Muscle layer of colon (tissue), 2 donors: Measurements from ENCODE around the gene LBP.
"Not testable (repeated sequence)": the region's sequence is repeated elsewhere in the genome, so short reads cannot be mapped to it uniquely, and the experiment has no call there.

ENCODE experiments used
- H3K27ac ChIP-seq: one replicate; pipeline ENCODE4 v1.7.0; 2013; ENCODE audit warnings: low read depth, mild to moderate bottlenecking, low read length, moderate library complexity
- H3K27me3 ChIP-seq, 2 donors: one replicate each; pipeline ENCODE4 v1.7.0; 2013; ENCODE audit warnings: low read length in 2 of 2, mild to moderate bottlenecking in 2 of 2; ENCODE audit not compliant: insufficient read depth in 2 of 2, control insufficient read depth in 1 of 2
- H3K36me3 ChIP-seq: one replicate; pipeline ENCODE4 v1.7.0; 2013; ENCODE audit warnings: mild to moderate bottlenecking, low read length; ENCODE audit not compliant: insufficient read depth
- H3K4me1 ChIP-seq: one replicate; pipeline ENCODE4 v1.7.0; 2013; ENCODE audit warnings: mild to moderate bottlenecking, low read length; ENCODE audit not compliant: insufficient read depth
- H3K4me3 ChIP-seq, 2 donors: one replicate each; pipeline ENCODE4 v1.7.0; 2013; ENCODE audit warnings: low read length in 2 of 2, low read depth in 1 of 2, mild to moderate bottlenecking in 1 of 2, moderate library complexity in 1 of 2
- H3K9ac ChIP-seq: one replicate; pipeline ENCODE4 v1.7.0; 2013; ENCODE audit warnings: low read length
- H3K9me3 ChIP-seq: one replicate; pipeline ENCODE4 v1.7.0; 2013; ENCODE audit warnings: mild to moderate bottlenecking, low read length
- donor health status: abdominal sarcoma.
- donor health status: Adenocarcinoma of cecum.

Gene LBP

GRCh38 chr20:38354227-38354626 lies 7.9 kb downstream of the LBP start:
- Histone ChIP-seq H3K9ac (no peak overlapping the region), H3K9me3 (no peaks in the 10 kb centered on the region), H3K4me3 (no peak overlapping the region), H3K36me3 (no peaks in the 10 kb centered on the region), H3K27me3 (no peaks in the 10 kb centered on the region), H3K27ac (no peak overlapping the region), H3K4me1 (no peaks in the 10 kb centered on the region)

GRCh38 chr20:38355161-38356012 lies 9.1 kb downstream of the LBP start:
- H3K4me3 ChIP-seq = no peak overlapping the region
- H3K27me3 ChIP-seq = no peaks in the 10 kb centered on the region
- H3K9me3 ChIP-seq = no peaks in the 10 kb centered on the region
- H3K36me3 ChIP-seq = no peaks in the 10 kb centered on the region
- no peak overlapping the region for H3K9ac ChIP-seq
- no peak overlapping the region for H3K27ac ChIP-seq
- no peaks in the 10 kb centered on the region for H3K4me1 ChIP-seq

- H3K9me3 ChIP-seq = no peaks in the 10 kb centered on the region
- H3K27ac ChIP-seq = no peak overlapping the region
- H3K36me3 ChIP-seq = no peaks in the 10 kb centered on the region
- H3K9ac ChIP-seq = no peak overlapping the region
- H3K4me3 ChIP-seq = no peak overlapping the region
- H3K27me3 ChIP-seq = no peaks in the 10 kb centered on the region
- H3K4me1 ChIP-seq = no peaks in the 10 kb centered on the region
These were observed 11.4 kb downstream of the LBP start for GRCh38 chr20:38357653-38358207.

GRCh38 chr20:38358556-38358955 lies 12.3 kb downstream of the LBP start:
- H3K27me3 ChIP-seq = no peaks in the 10 kb centered on the region
- H3K36me3 ChIP-seq = no peaks in the 10 kb centered on the region
- no peak overlapping the region for H3K4me3 ChIP-seq
- no peaks in the 10 kb centered on the region for H3K4me1 ChIP-seq
- no peak overlapping the region for H3K9ac ChIP-seq
- H3K9me3 ChIP-seq = no peaks in the 10 kb centered on the region
- H3K27ac ChIP-seq = no peak overlapping the region

- H3K4me3 ChIP-seq = no peak overlapping the region
- no peaks in the 10 kb centered on the region for H3K27me3 ChIP-seq
- H3K4me1 ChIP-seq = no peaks in the 10 kb centered on the region
- no peaks in the 10 kb centered on the region for H3K36me3 ChIP-seq
- no peak overlapping the region for H3K27ac ChIP-seq
- H3K9ac ChIP-seq = no peak overlapping the region
- no peaks in the 10 kb centered on the region for H3K9me3 ChIP-seq
These were observed 16.9 kb downstream of the LBP start for GRCh38 chr20:38363004-38363747.

- Histone ChIP-seq H3K4me1 (no peaks in the 10 kb centered on the region), H3K27me3 (no peaks in the 10 kb centered on the region), H3K9ac (no peak overlapping the region), H3K9me3 (no peaks in the 10 kb centered on the region), H3K27ac (no peak overlapping the region), H3K4me3 (no peak overlapping the region), H3K36me3 (no peaks in the 10 kb centered on the region)
These were observed 23.1 kb downstream of the LBP start for GRCh38 chr20:38369389-38369788.

GRCh38 chr20:38372806-38373205 lies 26.5 kb downstream of the LBP start:
- Histone ChIP-seq H3K27ac (no peak overlapping the region), H3K9ac (no peak overlapping the region), H3K36me3 (no peaks in the 10 kb centered on the region), H3K4me3 (no peak overlapping the region), H3K4me1 (no peaks in the 10 kb centered on the region), H3K9me3 (no peaks in the 10 kb centered on the region), H3K27me3 (no peaks in the 10 kb centered on the region)

GRCh38 chr20:38373231-38373867 lies 27.1 kb downstream of the LBP start:
- Histone ChIP-seq H3K36me3 (no peaks in the 10 kb centered on the region), H3K4me1 (no peaks in the 10 kb centered on the region), H3K9ac (no peak overlapping the region), H3K9me3 (no peaks in the 10 kb centered on the region), H3K4me3 (no peak overlapping the region), H3K27me3 (no peaks in the 10 kb centered on the region), H3K27ac (no peak overlapping the region)

GRCh38 chr20:38373898-38374297 lies 27.6 kb downstream of the LBP start:
- H3K27ac ChIP-seq = no peak overlapping the region
- H3K9ac ChIP-seq = no peak overlapping the region
- H3K27me3 ChIP-seq = no peaks in the 10 kb centered on the region
- H3K4me3 ChIP-seq = no peak overlapping the region
- no peaks in the 10 kb centered on the region for H3K4me1 ChIP-seq
- H3K36me3 ChIP-seq = no peaks in the 10 kb centered on the region
- H3K9me3 ChIP-seq = no peaks in the 10 kb centered on the region

- Histone ChIP-seq H3K27ac (no peak overlapping the region), H3K9me3 (no peaks in the 10 kb centered on the region), H3K9ac (no peak overlapping the region), H3K36me3 (no peaks in the 10 kb centered on the region), H3K27me3 (no peaks in the 10 kb centered on the region), H3K4me3 (no peak overlapping the region), H3K4me1 (no peaks in the 10 kb centered on the region)
These were observed 30.9 kb downstream of the LBP start for GRCh38 chr20:38377039-38377685.

GRCh38 chr20:38377838-38378237 lies 31.6 kb downstream of the LBP start:
- not testable (repeated sequence) for H3K4me3 ChIP-seq, H3K27me3 ChIP-seq, H3K9me3 ChIP-seq, H3K9ac ChIP-seq, H3K36me3 ChIP-seq, H3K4me1 ChIP-seq, H3K27ac ChIP-seq
